ENCODE measurements around the gene HNF1B. TPM values are rescaled to one million over a fixed set of nuclear protein-coding genes. Genes with fewer than 3 reads are reported as not detected.
"Not testable (repeated sequence)": the region's sequence is repeated elsewhere in the genome, so short reads cannot be mapped to it uniquely, and the experiment has no call there.

HNF1B gene
- total RNA-seq, 1 donor from 2014 or later = 29.8 TPM

DNA sequence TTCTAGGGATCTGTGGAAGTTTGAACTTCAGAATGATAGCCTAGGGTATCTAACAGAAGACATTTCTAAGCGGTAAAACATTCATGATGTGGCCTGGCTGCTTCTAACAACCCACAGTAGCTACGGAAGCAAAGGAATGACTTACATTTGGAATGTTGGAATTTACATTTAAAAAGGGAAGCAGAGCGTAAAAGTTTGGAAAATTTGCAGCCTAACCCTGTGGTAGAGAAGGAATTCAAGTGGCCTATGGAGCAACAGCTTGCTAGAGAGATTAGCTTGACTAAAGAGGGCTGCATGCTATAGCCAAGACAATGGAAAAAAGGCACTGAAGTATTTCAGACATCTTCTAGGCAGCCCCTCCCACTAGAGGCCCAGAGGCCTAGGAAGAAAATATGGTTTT lies 50.1 kb downstream of the HNF1B start:
- DNase-seq (ENCODE audit: low read depth) = no peak
- H3K4me3 ChIP-seq (ENCODE audit: low read depth, low read length) = no peak overlapping the region
- TF ChIP-seq, protein P1, sequence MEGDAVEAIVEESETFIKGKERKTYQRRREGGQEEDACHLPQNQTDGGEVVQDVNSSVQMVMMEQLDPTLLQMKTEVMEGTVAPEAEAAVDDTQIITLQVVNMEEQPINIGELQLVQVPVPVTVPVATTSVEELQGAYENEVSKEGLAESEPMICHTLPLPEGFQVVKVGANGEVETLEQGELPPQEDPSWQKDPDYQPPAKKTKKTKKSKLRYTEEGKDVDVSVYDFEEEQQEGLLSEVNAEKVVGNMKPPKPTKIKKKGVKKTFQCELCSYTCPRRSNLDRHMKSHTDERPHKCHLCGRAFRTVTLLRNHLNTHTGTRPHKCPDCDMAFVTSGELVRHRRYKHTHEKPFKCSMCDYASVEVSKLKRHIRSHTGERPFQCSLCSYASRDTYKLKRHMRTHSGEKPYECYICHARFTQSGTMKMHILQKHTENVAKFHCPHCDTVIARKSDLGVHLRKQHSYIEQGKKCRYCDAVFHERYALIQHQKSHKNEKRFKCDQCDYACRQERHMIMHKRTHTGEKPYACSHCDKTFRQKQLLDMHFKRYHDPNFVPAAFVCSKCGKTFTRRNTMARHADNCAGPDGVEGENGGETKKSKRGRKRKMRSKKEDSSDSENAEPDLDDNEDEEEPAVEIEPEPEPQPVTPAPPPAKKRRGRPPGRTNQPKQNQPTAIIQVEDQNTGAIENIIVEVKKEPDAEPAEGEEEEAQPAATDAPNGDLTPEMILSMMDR (conservative IDR thresholded peaks at IDR 0.05; ENCODE audit: low read depth, low read length) = no peak

DNA sequence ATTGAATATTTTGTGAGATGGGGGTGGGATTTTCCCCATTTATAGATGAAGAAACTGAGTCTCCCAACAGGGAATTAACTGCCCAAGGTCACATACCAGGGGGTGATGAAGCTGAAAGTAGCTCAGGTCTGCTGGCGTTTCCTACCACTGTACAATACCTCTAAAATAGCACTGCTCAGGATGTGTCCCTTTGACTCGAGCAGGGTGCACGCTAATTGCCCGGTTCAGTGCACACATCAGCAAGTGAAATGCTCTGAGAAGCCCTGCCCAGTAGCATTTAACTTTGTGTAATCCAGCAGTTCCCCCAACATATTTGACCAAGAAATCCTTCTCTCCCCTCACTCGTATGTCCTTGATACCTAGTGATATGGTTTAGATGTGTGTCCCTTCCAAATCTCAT lies 51.5 kb downstream of the HNF1B start:
- DNase-seq (ENCODE audit: low read depth) = no peak
- no peak overlapping the region for H3K4me3 ChIP-seq (ENCODE audit: low read depth, low read length)
- TF ChIP-seq, protein P1 (conservative IDR thresholded peaks at IDR 0.05; ENCODE audit: low read depth, low read length) = no peak

DNA sequence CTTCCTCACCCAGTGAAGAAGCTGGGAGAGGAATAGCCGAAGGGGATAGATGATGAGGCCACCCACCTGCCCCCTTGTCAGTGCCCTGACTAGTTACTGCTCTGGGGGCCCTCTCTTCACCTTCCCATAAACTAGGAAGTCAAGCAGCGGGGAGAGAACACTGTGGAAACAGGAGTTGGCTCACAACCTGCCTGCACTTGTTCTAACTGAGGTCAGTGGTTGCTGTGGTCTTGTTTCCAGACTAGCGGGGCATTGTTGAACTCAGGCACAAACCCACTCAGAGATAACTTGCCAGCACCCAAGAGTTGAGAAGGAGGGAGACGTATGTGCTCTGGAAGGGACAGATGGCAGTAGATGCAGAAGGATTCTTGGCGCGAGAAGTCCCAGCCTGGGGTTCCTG lies 53.1 kb downstream of the HNF1B start:
- no peak overlapping the region for H3K4me3 ChIP-seq (ENCODE audit: low read depth, low read length)
- TF ChIP-seq, protein P1 (conservative IDR thresholded peaks at IDR 0.05; ENCODE audit: low read depth, low read length) = no peak
- DNase-seq (ENCODE audit: low read depth) = no peak

DNA sequence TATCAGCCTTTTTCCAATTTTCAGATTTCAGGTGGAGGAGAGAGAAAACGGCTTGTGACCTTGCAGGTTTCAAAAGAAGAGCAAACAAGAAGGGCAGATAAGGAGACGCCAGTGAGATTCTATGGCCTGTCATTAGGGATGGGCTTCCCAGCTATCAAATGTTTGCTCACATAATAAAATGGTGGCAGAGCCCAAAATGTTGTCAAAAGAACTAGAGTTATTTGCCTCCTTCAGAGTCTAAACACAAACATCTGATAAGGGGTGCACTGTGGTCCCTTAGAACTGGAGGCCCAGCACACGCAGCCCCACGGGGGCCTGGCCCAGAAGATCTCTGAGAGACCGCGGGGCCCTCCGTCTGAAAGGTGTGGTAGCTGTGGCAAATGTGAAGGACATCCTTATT lies 55.5 kb downstream of the HNF1B start:
- no peak overlapping the region for H3K4me3 ChIP-seq (ENCODE audit: low read depth, low read length)
- DNase-seq (ENCODE audit: low read depth) = no peak
- TF ChIP-seq, protein P1 (conservative IDR thresholded peaks at IDR 0.05; ENCODE audit: low read depth, low read length) = no peak

DNA sequence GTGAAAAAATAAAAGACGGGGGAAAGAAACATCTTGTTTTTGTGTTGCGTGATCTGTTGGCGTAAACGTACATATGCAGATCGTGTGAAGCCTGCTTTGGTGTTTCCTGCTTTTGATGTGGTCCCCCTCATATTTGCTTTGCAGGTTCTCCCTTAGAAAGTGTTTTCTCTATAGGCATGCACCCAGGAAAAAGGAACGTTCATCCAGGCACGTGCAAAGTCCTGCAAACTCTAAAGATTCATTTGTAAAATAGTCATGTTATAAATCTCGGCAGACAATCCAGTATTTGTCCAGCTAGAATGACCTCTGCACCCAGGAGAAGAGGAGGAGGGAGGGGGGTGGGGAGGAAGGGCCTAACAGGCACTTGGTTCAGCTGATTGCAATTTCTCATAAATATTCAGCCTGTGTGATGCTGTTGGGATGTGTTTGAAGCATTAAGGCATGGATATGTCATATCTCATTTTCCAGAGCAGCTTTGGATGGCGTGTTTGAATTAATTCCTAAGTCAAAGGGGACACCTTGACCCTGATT lies 61.3 kb downstream of the HNF1B start:
- TF ChIP-seq, protein P1 (conservative IDR thresholded peaks at IDR 0.05; ENCODE audit: low read depth, low read length) = no peak
- H3K4me3 ChIP-seq (ENCODE audit: low read depth, low read length) = no peak overlapping the region
- no peak for DNase-seq (ENCODE audit: low read depth)

DNA sequence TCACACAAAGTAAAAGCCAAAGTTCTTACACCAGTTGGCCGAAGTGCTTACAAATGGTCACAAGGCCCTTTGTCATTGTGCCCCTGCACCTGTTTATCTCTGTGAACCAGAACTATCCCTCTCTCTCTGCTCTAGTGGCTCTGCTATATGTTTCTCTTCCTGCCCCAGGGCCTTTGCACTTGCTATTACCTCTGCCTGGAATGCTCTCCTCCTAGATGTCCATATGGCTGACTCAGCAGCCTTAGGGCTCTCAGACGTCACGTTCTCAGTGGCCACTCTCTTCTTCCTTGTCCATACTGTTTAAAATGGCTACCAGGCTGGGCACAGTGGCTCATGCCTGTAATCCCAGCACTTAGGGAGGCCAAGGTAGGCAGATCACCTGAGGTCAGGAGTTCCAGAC lies 62.9 kb downstream of the HNF1B start:
- TF ChIP-seq, protein P1 (conservative IDR thresholded peaks at IDR 0.05; ENCODE audit: low read depth, low read length) = no peak
- H3K4me3 ChIP-seq (ENCODE audit: low read depth, low read length) = no peak overlapping the region
- DNase-seq (ENCODE audit: low read depth) = no peak

DNA sequence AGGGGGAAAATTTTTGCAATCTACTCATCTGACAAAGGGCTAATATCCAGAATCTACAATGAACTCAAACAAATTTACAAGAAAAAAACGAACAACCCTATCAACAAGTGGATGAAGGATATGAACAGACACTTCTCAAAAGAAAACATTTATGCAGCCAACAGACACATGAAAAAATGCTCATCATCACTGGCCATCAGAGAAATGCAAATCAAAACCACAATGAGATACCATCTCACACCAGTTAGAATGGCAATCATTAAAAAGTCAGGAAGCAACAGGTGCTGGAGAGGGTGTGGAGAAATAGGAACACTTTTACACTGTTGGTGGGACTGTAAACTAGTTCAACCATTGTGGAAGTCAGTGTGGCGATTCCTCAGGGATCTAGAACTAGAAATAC lies 64.9 kb downstream of the HNF1B start:
- not testable (repeated sequence) for H3K4me3 ChIP-seq (ENCODE audit: low read depth, low read length); DNase-seq (ENCODE audit: low read depth)
